ENCODE measurements around the gene NAE1. TPM values are rescaled to one million over a fixed set of nuclear protein-coding genes. Genes with fewer than 3 reads are reported as not detected.

Gene NAE1
- total and polyA plus RNA-seq, 2 donors (not counting 1 experiment from before 2014, with no cell fraction given): 47.4 to 59.7 TPM

GRCh38 chr16:66873685-66874055 lies 42.9 kb upstream of the NAE1 start:
- Histone ChIP-seq H3K27ac (ENCODE audit: insufficient read depth, low read length) (no peak overlapping the region), H3K36me3 (ENCODE audit: control insufficient read depth, insufficient read depth, low read length) (no peaks in the 10 kb centered on the region), H3K4me2 (ENCODE audit: extremely low read depth, insufficient read depth, low read length) (no peak overlapping the region), H4K20me1 (ENCODE audit: control insufficient read depth, extremely low read depth, insufficient read depth, low read length) (no peaks in the 10 kb centered on the region), H3K9ac (ENCODE audit: insufficient read depth, low read length) (no peak overlapping the region), H3K4me1 (ENCODE audit: control insufficient read depth, extremely low read depth, insufficient read depth, low read length) (peaks cover 16% of the 10 kb centered on the region), H2AFZ (ENCODE audit: low read length) (no peak overlapping the region), H3K27me3 (ENCODE audit: control insufficient read depth, insufficient read depth, low read length) (no peaks in the 10 kb centered on the region), H3K4me3 (replicated peaks in 1 of 4; ENCODE audit: control extremely low read depth in 1 of 4, insufficient read depth in 1 of 4, low read depth in 3 of 4, low read length in 4 of 4) (no peak overlapping the region), H3K9me3 (ENCODE audit: control insufficient read depth, insufficient read depth, low read depth, low read length) (no peaks in the 10 kb centered on the region), H3K79me2 (ENCODE audit: control insufficient read depth, insufficient read depth, low read length) (no peaks in the 10 kb centered on the region)
- no peak for DNase-seq (ENCODE audit: low read depth in 2 of 2)
- TF ChIP-seq CTCF (conservative IDR thresholded peaks at IDR 0.05 in 1 of 2, IDR thresholded peaks at IDR 0.05 in 1 of 2; ENCODE audit: low read depth in 1 of 2, low read length in 2 of 2) (no peak), EZH2 (IDR thresholded peaks at IDR 0.05; ENCODE audit: low read length, missing control alignments) (no peak)

GRCh38 chr16:66872943-66873684 lies 42.3 kb upstream of the NAE1 start:
- Histone ChIP-seq H2AFZ (ENCODE audit: low read length) (peak overlapping the region; percentile 90), H3K9me3 (ENCODE audit: control insufficient read depth, insufficient read depth, low read depth, low read length) (no peaks in the 10 kb centered on the region), H3K4me2 (ENCODE audit: extremely low read depth, insufficient read depth, low read length) (peak overlapping the region; percentile 95), H3K27ac (ENCODE audit: insufficient read depth, low read length) (peak overlapping the region; percentile 52), H3K4me3 (replicated peaks in 1 of 4; ENCODE audit: control extremely low read depth in 1 of 4, insufficient read depth in 1 of 4, low read depth in 3 of 4, low read length in 4 of 4) (peak overlapping the region; percentile 15 to 54 (median 33)), H4K20me1 (ENCODE audit: control insufficient read depth, extremely low read depth, insufficient read depth, low read length) (no peaks in the 10 kb centered on the region), H3K9ac (ENCODE audit: insufficient read depth, low read length) (peak overlapping the region; percentile 26), H3K27me3 (ENCODE audit: control insufficient read depth, insufficient read depth, low read length) (no peaks in the 10 kb centered on the region), H3K79me2 (ENCODE audit: control insufficient read depth, insufficient read depth, low read length) (no peaks in the 10 kb centered on the region), H3K4me1 (ENCODE audit: control insufficient read depth, extremely low read depth, insufficient read depth, low read length) (peaks cover 16% of the 10 kb centered on the region), H3K36me3 (ENCODE audit: control insufficient read depth, insufficient read depth, low read length) (no peaks in the 10 kb centered on the region)
- TF ChIP-seq EZH2 (IDR thresholded peaks at IDR 0.05; ENCODE audit: low read length, missing control alignments) (no peak), CTCF (conservative IDR thresholded peaks at IDR 0.05 in 1 of 2, IDR thresholded peaks at IDR 0.05 in 1 of 2; ENCODE audit: low read depth in 1 of 2, low read length in 2 of 2) (peak; percentile 82 to 87)
- peak; percentile 97 to 100 for DNase-seq (ENCODE audit: low read depth in 2 of 2)

GRCh38 chr16:66872559-66872942 lies 41.8 kb upstream of the NAE1 start:
- Histone ChIP-seq H3K4me3 (replicated peaks in 1 of 4; ENCODE audit: control extremely low read depth in 1 of 4, insufficient read depth in 1 of 4, low read depth in 3 of 4, low read length in 4 of 4) (peak overlapping the region; percentile 15 to 54 (median 33)), H4K20me1 (ENCODE audit: control insufficient read depth, extremely low read depth, insufficient read depth, low read length) (no peaks in the 10 kb centered on the region), H3K27me3 (ENCODE audit: control insufficient read depth, insufficient read depth, low read length) (no peaks in the 10 kb centered on the region), H3K4me2 (ENCODE audit: extremely low read depth, insufficient read depth, low read length) (peak overlapping the region; percentile 95), H3K36me3 (ENCODE audit: control insufficient read depth, insufficient read depth, low read length) (no peaks in the 10 kb centered on the region), H2AFZ (ENCODE audit: low read length) (peak overlapping the region; percentile 90), H3K27ac (ENCODE audit: insufficient read depth, low read length) (peak overlapping the region; percentile 46), H3K9ac (ENCODE audit: insufficient read depth, low read length) (no peak overlapping the region), H3K4me1 (ENCODE audit: control insufficient read depth, extremely low read depth, insufficient read depth, low read length) (peaks cover 16% of the 10 kb centered on the region), H3K9me3 (ENCODE audit: control insufficient read depth, insufficient read depth, low read depth, low read length) (no peaks in the 10 kb centered on the region), H3K79me2 (ENCODE audit: control insufficient read depth, insufficient read depth, low read length) (no peaks in the 10 kb centered on the region)
- DNase-seq (ENCODE audit: low read depth in 2 of 2): no peak
- TF ChIP-seq CTCF (conservative IDR thresholded peaks at IDR 0.05 in 1 of 2, IDR thresholded peaks at IDR 0.05 in 1 of 2; ENCODE audit: low read depth in 1 of 2, low read length in 2 of 2) (no peak), EZH2 (IDR thresholded peaks at IDR 0.05; ENCODE audit: low read length, missing control alignments) (no peak)
